GM12878 (cell line): ENCODE measurements around the gene CNTNAP2. TPM values are rescaled to one million over a fixed set of nuclear protein-coding genes. Genes with fewer than 3 reads are reported as not detected.

ENCODE experiments used
- ATAC-seq: fragments of 200-7000 bp; cut with Tn5 transposase; 3 replicates; pipeline ENCODE4 v1.9.1; 2020; ENCODE audit warnings: mild to moderate bottlenecking, moderate library complexity
- BruUV-seq: library from RNA; stranded (reverse); fragments of 400-500 nt; replicated peaks from 2 replicates; lab custom pipeline; 2021; lab: Mats Ljungman, UMichigan
- CTCF ChIA-PET: fragments of 300-600 bp; sonication (Branson Sonifier 250); formaldehyde crosslinking; extraction: SDS; loops from one replicate; lab custom pipeline; 2021; ENCODE audit warnings: inconsistent platforms; lab: Yijun Ruan, JAX
- POLR2A ChIA-PET: fragments of 350-600 bp; formaldehyde crosslinking; extraction: SDS; loops from one replicate; lab custom pipeline; 2021; ENCODE audit warnings: inconsistent platforms; lab: Charles Lee
- RAD21 ChIA-PET: fragments of 300-600 bp; sonication (Branson Sonifier 250); formaldehyde crosslinking; loops from one replicate; lab custom pipeline; 2023; ENCODE audit warnings: antibody characterized with exemption; ENCODE audit not compliant: unreplicated experiment; lab: Charles Lee
- SMC1A ChIA-PET: fragments of 300-600 bp; sonication (Branson Sonifier 250); formaldehyde crosslinking; loops from one replicate; lab custom pipeline; 2023; ENCODE audit not compliant: unreplicated experiment, uncharacterized antibody; lab: Charles Lee
- DNase-seq: peaks from one replicate; pipeline ENCODE4 v3.0.0-alpha.2; 2011; ENCODE audit warnings: low read depth, low spot score
- FAIRE-seq: peaks from 3 replicates; lab custom pipeline; 2011; peaks lifted over from hg19 to GRCh38; lab: Jason Lieb, UNC
- H2AFZ ChIP-seq: 2 replicates; pipeline ENCODE4 v1.6.0; 2011; ENCODE audit warnings: low read depth, low read length, control low read depth; ENCODE audit not compliant: control insufficient read depth
- H3K27ac ChIP-seq: 2 replicates; pipeline ENCODE4 v1.5.1; 2011; ENCODE audit warnings: control low read depth; ENCODE audit not compliant: control insufficient read depth, insufficient read depth
- H3K27me3 ChIP-seq, 2 experiments: replicated peaks in 1 of 2; 2 replicates each; pipeline versions ENCODE4 v1.6.0 to v1.6.1; 2011; ENCODE audit warnings: low read length in 1 of 2; ENCODE audit not compliant: control insufficient read depth in 2 of 2, insufficient read depth in 2 of 2
- H3K36me3 ChIP-seq, 2 experiments: 2 replicates each; pipeline ENCODE4 v1.5.1; 2011; ENCODE audit warnings: low read length in 1 of 2; ENCODE audit not compliant: control insufficient read depth in 2 of 2, insufficient read depth in 2 of 2
- H3K4me1 ChIP-seq: 2 replicates; pipeline ENCODE4 v1.6.1; 2011; ENCODE audit warnings: mild to moderate bottlenecking, low read length, moderate library complexity, mixed read lengths; ENCODE audit not compliant: control insufficient read depth, insufficient read depth
- H3K4me2 ChIP-seq: 2 replicates; pipeline ENCODE4 v1.6.0; 2011; ENCODE audit warnings: control low read depth; ENCODE audit not compliant: control insufficient read depth, insufficient read depth
- H3K4me3 ChIP-seq: fragments of 200-600 bp; sonication (generic); 2 replicates; pipeline ENCODE4 v1.5.1; 2016
- H3K79me2 ChIP-seq: 2 replicates; pipeline ENCODE4 v1.6.0; 2011; ENCODE audit warnings: low read length; ENCODE audit not compliant: control insufficient read depth, insufficient read depth
- H3K9ac ChIP-seq: 2 replicates; pipeline ENCODE4 v1.8.0; 2011; ENCODE audit warnings: low read length, control low read depth, mixed read lengths; ENCODE audit not compliant: control insufficient read depth, insufficient read depth
- H3K9me3 ChIP-seq: replicated peaks from 3 replicates; pipeline ENCODE4 v1.5.1; 2011; ENCODE audit warnings: mild to moderate bottlenecking, low read length; ENCODE audit not compliant: control insufficient read depth, insufficient read depth
- H4K20me1 ChIP-seq: 2 replicates; pipeline ENCODE4 v1.6.0; 2011; ENCODE audit not compliant: control insufficient read depth, insufficient read depth
- ASH2L ChIP-seq: fragments of 300-600, 200-600 bp; sonication (generic); IDR thresholded peaks from 2 replicates; pipeline ENCODE4 v1.6.1; 2017; ENCODE audit warnings: low read depth, mild to moderate bottlenecking, borderline replicate concordance
- CBFB ChIP-seq: IDR thresholded peaks from 2 replicates; pipeline ENCODE4 v1.6.1; 2016; ENCODE audit warnings: antibody characterized with exemption, low read depth
- CBX5 ChIP-seq: sonication (generic); IDR thresholded peaks from 2 replicates; pipeline ENCODE4 v1.6.1; 2016; ENCODE audit warnings: low read depth, moderate library complexity, mild to moderate bottlenecking, inconsistent platforms
- CHD2 ChIP-seq: IDR thresholded peaks from 2 replicates; pipeline ENCODE4 v1.6.1; 2011; ENCODE audit warnings: low read depth, low read length, improper control_type of control experiment, borderline replicate concordance
- EED ChIP-seq: sonication (generic); IDR thresholded peaks from 2 replicates; pipeline ENCODE4 v1.6.1; 2016; ENCODE audit warnings: antibody characterized with exemption, low read depth
- EGR1 ChIP-seq, 2 experiments: IDR thresholded peaks; 1 replicate in 1 of 2; 2 replicates in 1 of 2; pipeline ENCODE4 v1.6.1; 2011 to 2012; ENCODE audit warnings: low read depth in 2 of 2, low read length in 2 of 2, borderline replicate concordance in 1 of 2, mild to moderate bottlenecking in 1 of 2, moderate library complexity in 1 of 2
- IRF4 ChIP-seq: IDR thresholded peaks from 2 replicates; pipeline ENCODE4 v1.6.1; 2011; ENCODE audit warnings: low read depth, low read length
- MYC ChIP-seq: IDR thresholded peaks from 2 replicates; pipeline ENCODE4 v1.6.1; 2011; ENCODE audit warnings: mild to moderate bottlenecking, low read length, moderate library complexity, inconsistent platforms; ENCODE audit not compliant: insufficient read depth, insufficient replicate concordance, insufficient read length, severe bottlenecking
- PRDM15 ChIP-seq: fragments of 450-650 bp; formaldehyde crosslinking; IDR thresholded peaks from 2 replicates; pipeline ENCODE4 v1.4.0; 2020; ENCODE audit warnings: mild to moderate bottlenecking, moderate library complexity
- SIX5 ChIP-seq: IDR thresholded peaks from 2 replicates; pipeline ENCODE4 v1.6.1; 2011; ENCODE audit warnings: mild to moderate bottlenecking, low read depth, low read length, moderate library complexity; ENCODE audit not compliant: severe bottlenecking
- SUPT20H ChIP-seq: IDR thresholded peaks from 2 replicates; pipeline ENCODE4 v1.6.1; 2011; ENCODE audit warnings: low read depth, mild to moderate bottlenecking, low read length, moderate library complexity, borderline replicate concordance; ENCODE audit not compliant: control insufficient read depth
- TAF1 ChIP-seq: IDR thresholded peaks from 2 replicates; pipeline ENCODE4 v1.6.1; 2011; ENCODE audit warnings: mild to moderate bottlenecking, low read depth, low read length, borderline replicate concordance
- TCF7 ChIP-seq: IDR thresholded peaks from 2 replicates; pipeline ENCODE4 v1.6.1; 2014; ENCODE audit warnings: antibody characterized with exemption, borderline replicate concordance
- ZBED1 ChIP-seq: IDR thresholded peaks from 2 replicates; pipeline ENCODE4 v1.6.1; 2016; ENCODE audit warnings: borderline replicate concordance
- WGBS: methylation state at CpG from one replicate; pipeline ENCODE4 v1.1.6; 2016; ENCODE audit warnings: low lambda C conversion rate; ENCODE audit not compliant: insufficient replicate concordance, insufficient coverage; ENCODE audit errors: missing lambda C conversion rate; 5-methylcytosine and 5-hydroxymethylcytosine counted together
- in situ Hi-C: fragments of 300-500 bp; cut with MboI; formaldehyde crosslinking; loops from 9 replicates; pipeline ENCODE4 v1.14.3; 2018; ENCODE audit warnings: mixed read lengths
- intact Hi-C: fragments of 100-400 bp; cut with micrococcal nuclease; formaldehyde crosslinking; loops from one replicate; pipeline ENCODE4 v1.14.2; 2022; ENCODE audit not compliant: unreplicated experiment
- polyA plus RNA-seq, 11 experiments: library from polyadenylated mRNA; depleted of rRNA in 4 of 11; unstranded in 6 of 11; stranded (reverse) in 5 of 11; fragments of >200 nt; fragmentation: Nextera tagmentation in 4 of 11; fragmentation: Illumina TruSeq in 1 of 11; extraction: Ambion mirVana in 4 of 11; extraction: Trizol in 1 of 11; gene quantifications; 1 replicate in 1 of 11; 2 replicates in 10 of 11; pipeline versions ENCODE4 v1.2.1 to v1.2.3, GENCODE V29; 2011 to 2016; ENCODE audit warnings: inconsistent platforms in 2 of 11, missing spikeins in 2 of 11, low read depth in 1 of 11
- total RNA-seq, 4 experiments: library from RNA; depleted of rRNA in 3 of 4; stranded (reverse); fragments of >200 nt in 3 of 4; fragmentation: Illumina TruSeq in 1 of 4; extraction: Trizol in 1 of 4; gene quantifications; 2 replicates each; pipeline versions ENCODE4 v1.2.1 to v1.2.3, GENCODE V29; 2013 to 2021
- TF ChIP-seq, protein P1 (sequence below): IDR thresholded peaks from 2 replicates; pipeline ENCODE4 v1.6.1; 2012; ENCODE audit warnings: low read depth, low read length, improper control_type of control experiment

Gene CNTNAP2
- total and polyA plus RNA-seq, 10 of the 15 experiments (the other 5 are each of a cell fraction or from before 2014, with no cell fraction given): 0.03 to 0.08 (median 0.03) TPM; not detected in 7

DNA sequence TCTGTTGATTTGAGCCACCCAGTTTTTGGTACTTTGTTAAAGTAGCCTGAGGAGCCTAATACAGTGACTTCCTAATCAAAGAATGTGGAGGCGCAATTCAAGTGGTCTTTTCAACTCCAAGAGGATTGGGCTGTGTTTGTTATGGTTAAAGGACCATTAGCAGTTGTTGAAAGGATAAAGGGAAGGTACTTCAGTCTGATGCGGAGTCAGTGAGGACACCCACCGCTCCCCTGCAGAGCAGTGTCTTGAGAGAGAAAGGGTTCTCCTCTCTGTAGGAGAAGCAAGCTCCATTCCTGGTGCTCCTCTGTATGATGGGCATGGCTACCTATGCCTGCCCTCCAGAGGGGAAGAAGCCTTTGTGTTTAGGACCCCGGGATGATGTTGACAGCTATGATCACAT, 1883.4 kb downstream of the CNTNAP2 start:
- no peaks in the 10 kb centered on the region for H3K36me3 ChIP-seq
- no peaks in the 10 kb centered on the region for H3K79me2 ChIP-seq
- H3K4me3 ChIP-seq: no peak overlapping the region
- DNase-seq (no peak), FAIRE-seq (no peak), ATAC-seq (no peak)
- H2AFZ ChIP-seq: no peak overlapping the region
- BruUV-seq: no TSS peak
- 50% methylated on average over 4 of the region's 4 CpGs for WGBS
- no peaks in the 10 kb centered on the region for H4K20me1 ChIP-seq
- no peak overlapping the region for H3K27ac ChIP-seq
- ChIA-PET SMC1A (no interaction called here), POLR2A (no interaction called here), RAD21 (no interaction called here), CTCF (no interaction called here)
- no peaks in the 10 kb centered on the region for H3K4me1 ChIP-seq
- in situ Hi-C loops (no loop called here), intact Hi-C loops (no loop called here)
- H3K9ac ChIP-seq: no peak overlapping the region
- H3K27me3 ChIP-seq: 0 out of 4 replicates have a peak, but pooled peaks cover 0 to 3% of the 10 kb centered on the region in 2 experiments
- TF ChIP-seq EED (no peak), EGR1 (IDR thresholded peaks at IDR 0.05; ENCODE audit: borderline replicate concordance in 1 of 2, low read depth in 2 of 2, low read length in 2 of 2) (no peak), CBFB (no peak), MYC (no peak), SIX5 (no peak)
- H3K9me3 ChIP-seq: no peaks in the 10 kb centered on the region
- no peak overlapping the region for H3K4me2 ChIP-seq

DNA sequence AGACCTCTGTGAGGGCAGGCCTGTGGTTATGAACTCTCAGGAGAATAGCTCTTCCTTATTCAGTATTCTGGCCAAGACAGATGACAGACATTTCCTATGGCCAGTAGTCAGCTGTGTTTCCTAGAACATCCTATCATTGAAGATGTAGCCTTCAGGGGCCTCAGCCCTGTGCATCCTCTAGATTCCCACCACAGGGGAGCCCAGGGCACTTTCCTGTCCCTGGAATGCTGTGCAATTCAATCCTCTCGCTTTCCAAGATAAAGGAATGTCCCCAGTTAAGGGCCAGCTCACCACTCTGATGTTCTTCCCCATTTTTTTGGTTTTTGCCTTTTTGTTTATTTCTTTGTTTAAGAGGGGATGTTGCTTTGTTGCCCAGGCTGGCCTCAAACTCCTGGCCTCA, 1895.2 kb downstream of the CNTNAP2 start:
- 0% methylated on average over 1 of the region's 1 CpG for WGBS
- POLR2A ChIA-PET: no interaction called here
- H3K27ac ChIP-seq: no peak overlapping the region
- CTCF ChIA-PET: no interaction called here
- intact Hi-C loops: no loop called here
- H3K4me1 ChIP-seq: no peaks in the 10 kb centered on the region
- H3K9me3 ChIP-seq: no peaks in the 10 kb centered on the region
- H2AFZ ChIP-seq: no peak overlapping the region
- no TSS peak for BruUV-seq
- FAIRE-seq (no peak), DNase-seq (no peak), ATAC-seq (no peak)
- H3K36me3 ChIP-seq: no peaks in the 10 kb centered on the region
- in situ Hi-C loops: no loop called here
- no peak overlapping the region for H3K9ac ChIP-seq
- SMC1A ChIA-PET: no interaction called here
- no peak overlapping the region for H3K4me3 ChIP-seq
- H3K27me3 ChIP-seq: no peaks in the 10 kb centered on the region
- RAD21 ChIA-PET: no interaction called here
- H3K79me2 ChIP-seq: no peaks in the 10 kb centered on the region
- H3K4me2 ChIP-seq: no peak overlapping the region
- no peaks in the 10 kb centered on the region for H4K20me1 ChIP-seq
- TF ChIP-seq CHD2 (no peak), TAF1 (no peak), IRF4 (no peak), TCF7 (no peak), ASH2L (no peak), CBX5 (no peak), PRDM15 (CRISPR knock-in tag) (no peak), SUPT20H (no peak), ZBED1 (no peak)
- TF ChIP-seq, protein P1, sequence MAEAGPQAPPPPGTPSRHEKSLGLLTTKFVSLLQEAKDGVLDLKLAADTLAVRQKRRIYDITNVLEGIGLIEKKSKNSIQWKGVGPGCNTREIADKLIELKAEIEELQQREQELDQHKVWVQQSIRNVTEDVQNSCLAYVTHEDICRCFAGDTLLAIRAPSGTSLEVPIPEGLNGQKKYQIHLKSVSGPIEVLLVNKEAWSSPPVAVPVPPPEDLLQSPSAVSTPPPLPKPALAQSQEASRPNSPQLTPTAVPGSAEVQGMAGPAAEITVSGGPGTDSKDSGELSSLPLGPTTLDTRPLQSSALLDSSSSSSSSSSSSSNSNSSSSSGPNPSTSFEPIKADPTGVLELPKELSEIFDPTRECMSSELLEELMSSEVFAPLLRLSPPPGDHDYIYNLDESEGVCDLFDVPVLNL: no peak
